GM12878 (cell line): ENCODE results near the gene TENT4B. TPM values are rescaled to one million over a fixed set of nuclear protein-coding genes. Genes with fewer than 3 reads are reported as not detected.

ENCODE experiments used
- ATAC-seq: fragments of 200-7000 bp; cut with Tn5 transposase; 3 replicates; pipeline ENCODE4 v1.9.1; 2020; ENCODE audit warnings: mild to moderate bottlenecking, moderate library complexity
- BruUV-seq: library from RNA; stranded (reverse); fragments of 400-500 nt; replicated peaks from 2 replicates; lab custom pipeline; 2021; lab: Mats Ljungman, UMichigan
- CTCF ChIA-PET: fragments of 300-600 bp; sonication (Branson Sonifier 250); formaldehyde crosslinking; extraction: SDS; loops from one replicate; lab custom pipeline; 2021; ENCODE audit warnings: inconsistent platforms; lab: Yijun Ruan, JAX
- POLR2A ChIA-PET: fragments of 350-600 bp; formaldehyde crosslinking; extraction: SDS; loops from one replicate; lab custom pipeline; 2021; ENCODE audit warnings: inconsistent platforms; lab: Charles Lee
- RAD21 ChIA-PET: fragments of 300-600 bp; sonication (Branson Sonifier 250); formaldehyde crosslinking; loops from one replicate; lab custom pipeline; 2023; ENCODE audit warnings: antibody characterized with exemption; ENCODE audit not compliant: unreplicated experiment; lab: Charles Lee
- SMC1A ChIA-PET: fragments of 300-600 bp; sonication (Branson Sonifier 250); formaldehyde crosslinking; loops from one replicate; lab custom pipeline; 2023; ENCODE audit not compliant: unreplicated experiment, uncharacterized antibody; lab: Charles Lee
- DNase-seq: peaks from one replicate; pipeline ENCODE4 v3.0.0-alpha.2; 2011; ENCODE audit warnings: low read depth, low spot score
- FAIRE-seq: peaks from 3 replicates; lab custom pipeline; 2011; peaks lifted over from hg19 to GRCh38; lab: Jason Lieb, UNC
- H2AFZ ChIP-seq: 2 replicates; pipeline ENCODE4 v1.6.0; 2011; ENCODE audit warnings: low read depth, low read length, control low read depth; ENCODE audit not compliant: control insufficient read depth
- H3K27ac ChIP-seq: 2 replicates; pipeline ENCODE4 v1.5.1; 2011; ENCODE audit warnings: control low read depth; ENCODE audit not compliant: control insufficient read depth, insufficient read depth
- H3K27me3 ChIP-seq, 2 experiments: replicated peaks in 1 of 2; 2 replicates each; pipeline versions ENCODE4 v1.6.0 to v1.6.1; 2011; ENCODE audit warnings: low read length in 1 of 2; ENCODE audit not compliant: control insufficient read depth in 2 of 2, insufficient read depth in 2 of 2
- H3K36me3 ChIP-seq, 2 experiments: 2 replicates each; pipeline ENCODE4 v1.5.1; 2011; ENCODE audit warnings: low read length in 1 of 2; ENCODE audit not compliant: control insufficient read depth in 2 of 2, insufficient read depth in 2 of 2
- H3K4me1 ChIP-seq: 2 replicates; pipeline ENCODE4 v1.6.1; 2011; ENCODE audit warnings: mild to moderate bottlenecking, low read length, moderate library complexity, mixed read lengths; ENCODE audit not compliant: control insufficient read depth, insufficient read depth
- H3K4me2 ChIP-seq: 2 replicates; pipeline ENCODE4 v1.6.0; 2011; ENCODE audit warnings: control low read depth; ENCODE audit not compliant: control insufficient read depth, insufficient read depth
- H3K4me3 ChIP-seq: fragments of 200-600 bp; sonication (generic); 2 replicates; pipeline ENCODE4 v1.5.1; 2016
- H3K79me2 ChIP-seq: 2 replicates; pipeline ENCODE4 v1.6.0; 2011; ENCODE audit warnings: low read length; ENCODE audit not compliant: control insufficient read depth, insufficient read depth
- H3K9ac ChIP-seq: 2 replicates; pipeline ENCODE4 v1.8.0; 2011; ENCODE audit warnings: low read length, control low read depth, mixed read lengths; ENCODE audit not compliant: control insufficient read depth, insufficient read depth
- H3K9me3 ChIP-seq: replicated peaks from 3 replicates; pipeline ENCODE4 v1.5.1; 2011; ENCODE audit warnings: mild to moderate bottlenecking, low read length; ENCODE audit not compliant: control insufficient read depth, insufficient read depth
- H4K20me1 ChIP-seq: 2 replicates; pipeline ENCODE4 v1.6.0; 2011; ENCODE audit not compliant: control insufficient read depth, insufficient read depth
- BACH1 ChIP-seq: fragments of 450-650 bp; IDR thresholded peaks from 2 replicates; pipeline ENCODE4 v1.6.1; 2017; ENCODE audit warnings: mild to moderate bottlenecking, borderline replicate concordance
- JUNB ChIP-seq: IDR thresholded peaks from 2 replicates; pipeline ENCODE4 v1.6.1; 2016; ENCODE audit warnings: antibody characterized with exemption, mild to moderate bottlenecking
- NFIC ChIP-seq: IDR thresholded peaks from 2 replicates; pipeline ENCODE4 v1.6.1; 2012; ENCODE audit warnings: low read depth, mild to moderate bottlenecking, inconsistent platforms, low read length, moderate library complexity
- PAX5 ChIP-seq: IDR thresholded peaks from 2 replicates; pipeline ENCODE4 v1.6.1; 2011; ENCODE audit warnings: low read depth, low read length, borderline replicate concordance
- PML ChIP-seq: IDR thresholded peaks from 2 replicates; pipeline ENCODE4 v1.6.1; 2012; ENCODE audit warnings: low read length, inconsistent platforms
- SMC3 ChIP-seq: IDR thresholded peaks from 2 replicates; pipeline ENCODE4 v1.6.1; 2011; ENCODE audit warnings: low read length, improper control_type of control experiment, borderline replicate concordance
- ZBED1 ChIP-seq: IDR thresholded peaks from 2 replicates; pipeline ENCODE4 v1.6.1; 2016; ENCODE audit warnings: borderline replicate concordance
- ZSCAN29 ChIP-seq: fragments of 450-650 bp; IDR thresholded peaks from 2 replicates; pipeline ENCODE4 v1.6.1; 2017; ENCODE audit warnings: mild to moderate bottlenecking, moderate library complexity
- WGBS: methylation state at CpG from one replicate; pipeline ENCODE4 v1.1.6; 2016; ENCODE audit warnings: low lambda C conversion rate; ENCODE audit not compliant: insufficient replicate concordance, insufficient coverage; ENCODE audit errors: missing lambda C conversion rate; 5-methylcytosine and 5-hydroxymethylcytosine counted together
- in situ Hi-C: fragments of 300-500 bp; cut with MboI; formaldehyde crosslinking; loops from 9 replicates; pipeline ENCODE4 v1.14.3; 2018; ENCODE audit warnings: mixed read lengths
- intact Hi-C: fragments of 100-400 bp; cut with micrococcal nuclease; formaldehyde crosslinking; loops from one replicate; pipeline ENCODE4 v1.14.2; 2022; ENCODE audit not compliant: unreplicated experiment
- polyA plus RNA-seq, 11 experiments: library from polyadenylated mRNA; depleted of rRNA in 4 of 11; unstranded in 6 of 11; stranded (reverse) in 5 of 11; fragments of >200 nt; fragmentation: Nextera tagmentation in 4 of 11; fragmentation: Illumina TruSeq in 1 of 11; extraction: Ambion mirVana in 4 of 11; extraction: Trizol in 1 of 11; gene quantifications; 1 replicate in 1 of 11; 2 replicates in 10 of 11; pipeline versions ENCODE4 v1.2.1 to v1.2.3, GENCODE V29; 2011 to 2016; ENCODE audit warnings: inconsistent platforms in 2 of 11, missing spikeins in 2 of 11, low read depth in 1 of 11
- total RNA-seq, 4 experiments: library from RNA; depleted of rRNA in 3 of 4; stranded (reverse); fragments of >200 nt in 3 of 4; fragmentation: Illumina TruSeq in 1 of 4; extraction: Trizol in 1 of 4; gene quantifications; 2 replicates each; pipeline versions ENCODE4 v1.2.1 to v1.2.3, GENCODE V29; 2013 to 2021

The TENT4B gene
- total and polyA plus RNA-seq, 10 of the 15 experiments (the other 5 are each of a cell fraction or from before 2014, with no cell fraction given): 4.4 to 16.7 (median 10.8) TPM

DNA sequence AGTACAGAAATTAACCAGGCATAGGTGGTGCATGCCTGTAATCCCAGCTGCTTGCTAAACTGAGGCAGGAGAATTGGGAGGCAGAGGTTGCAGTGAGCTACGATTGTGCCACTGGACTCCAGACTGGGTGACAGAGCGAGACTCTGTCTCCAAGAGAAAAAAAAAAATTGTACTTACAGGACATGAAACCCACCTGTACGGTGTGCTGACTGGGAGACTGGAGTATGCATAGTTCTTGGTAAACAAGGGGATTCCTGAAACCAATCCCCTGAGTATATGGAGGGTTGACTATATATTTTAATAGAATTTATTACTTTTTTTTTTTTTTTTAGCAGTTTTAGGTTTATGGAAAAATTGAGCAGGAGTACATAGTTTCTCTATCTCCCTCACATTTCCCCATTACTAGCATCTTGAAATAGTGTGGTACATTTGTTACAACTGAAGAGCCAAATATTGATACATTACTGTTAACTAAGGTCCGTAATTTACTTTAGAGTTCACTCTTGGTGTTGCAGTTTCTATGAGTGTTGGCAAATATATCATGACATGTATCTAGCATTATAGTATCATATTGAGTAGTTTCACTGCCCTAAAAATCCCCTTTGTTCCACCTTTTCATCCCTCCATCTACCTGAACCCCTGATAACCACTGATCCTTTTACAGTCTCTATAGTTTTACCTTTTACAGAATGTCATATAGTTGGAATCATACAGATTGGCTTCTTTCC lies 19.3 kb downstream of the TENT4B start:
- Histone ChIP-seq H3K4me2 (no peak overlapping the region), H3K9me3 (no peaks in the 10 kb centered on the region; the same call in 2 of the 3 replicates)
- TF ChIP-seq PML: no peak
- peak; percentile 30; the same call in 1 of the 2 replicates for TF ChIP-seq NFIC
- TF ChIP-seq BACH1: no peak
- TF ChIP-seq JUNB: 0 out of 2 replicates have a peak, but pooled peaks have one; percentile 24
- TF ChIP-seq ZBED1: peak; percentile 47; the same call in 1 of the 2 replicates
- no peak for TF ChIP-seq SMC3
- no peak for TF ChIP-seq ZSCAN29
- no peak for TF ChIP-seq PAX5
- TF ChIP-seq, all 136 proteins: peak for 3
- SMC1A ChIA-PET: interaction anchor here (1.1 to 1.3 kb wide), 4 partner anchors 12 to 104 kb away, joined by 3 to 4 read pairs (median 3); no protein-coding TSS in a partner anchor
- no TSS peak for BruUV-seq
- Histone ChIP-seq H3K79me2 (peaks cover 59% of the 10 kb centered on the region), H3K4me1 (peaks cover 12% of the 10 kb centered on the region), H3K36me3 (no peaks in the 10 kb centered on the region), H3K27me3 (no peaks in the 10 kb centered on the region), H3K27ac (no peak overlapping the region), H2AFZ (no peak overlapping the region), H4K20me1 (no peaks in the 10 kb centered on the region), H3K4me3 (no peak overlapping the region), H3K9ac (no peak overlapping the region)
- no peak for FAIRE-seq
- ATAC-seq: peak; percentile 50
- intact Hi-C loops: no loop called here
- POLR2A ChIA-PET: no interaction called here
- CTCF ChIA-PET: no interaction called here
- whole genome bisulfite sequencing: 29% methylated on average over 4 of the region's 4 CpGs
- RAD21 ChIA-PET: interaction anchor here (1.5 kb wide), 1 partner anchor 38 kb away, joined by 4 read pairs; no protein-coding TSS in a partner anchor
- DNase-seq: no peak
- in situ Hi-C loops: no loop called here
